HG03558 (cell line): Measurements from ENCODE around the gene GON7.
"Not testable (repeated sequence)": the region's sequence is repeated elsewhere in the genome, so short reads cannot be mapped to it uniquely, and the experiment has no call there.

Experiments used
- ATAC-seq: cut with Tn5 transposase; IDR thresholded peaks from one replicate; pipeline ENCODE4 v1.9.1; 2021; ENCODE audit warnings: moderate number of reproducible peaks; ENCODE audit not compliant: unreplicated experiment; ENCODE audit errors: extremely low read depth

The GON7 gene, protein sequence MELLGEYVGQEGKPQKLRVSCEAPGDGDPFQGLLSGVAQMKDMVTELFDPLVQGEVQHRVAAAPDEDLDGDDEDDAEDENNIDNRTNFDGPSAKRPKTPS

DNA sequence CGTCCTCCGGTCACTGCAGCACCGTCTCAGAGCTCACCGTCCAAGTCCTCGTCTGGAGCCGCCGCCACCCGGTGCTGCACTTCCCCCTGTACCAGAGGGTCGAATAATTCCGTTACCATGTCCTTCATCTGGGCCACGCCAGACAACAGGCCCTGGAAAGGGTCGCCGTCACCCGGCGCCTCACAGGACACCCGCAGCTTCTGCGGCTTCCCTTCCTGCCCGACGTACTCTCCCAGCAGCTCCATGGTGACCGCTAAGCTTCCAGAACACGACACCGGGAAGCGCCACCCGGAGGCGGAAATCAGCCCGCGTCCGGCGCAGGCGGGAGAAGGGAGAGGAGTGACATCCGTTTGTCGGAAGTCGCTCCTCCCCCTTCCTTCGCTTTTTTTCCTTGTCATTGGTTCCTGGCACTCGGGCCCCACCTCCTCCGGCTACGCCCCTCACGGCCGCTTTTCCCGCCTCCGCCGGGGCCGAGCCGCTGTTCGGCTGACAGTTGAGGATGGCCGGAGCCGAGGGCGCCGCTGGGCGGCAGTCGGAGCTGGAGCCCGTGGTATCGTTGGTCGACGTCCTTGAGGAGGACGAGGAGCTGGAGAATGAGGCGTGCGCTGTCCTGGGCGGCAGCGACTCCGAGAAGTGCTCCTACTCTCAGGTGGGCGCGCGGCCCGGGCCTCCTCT lies at the start of gene GON7, which contains the start of gene UBR7:
Gene GON7, minus strand, starts transcription at position 273 of the 675 bp plus-strand sequence. Its CDS starts 28 bp downstream, at position 245.
Gene UBR7, plus strand, starts transcription at position 464 of the 675 bp plus-strand sequence. Its CDS starts 36 bp downstream, at position 500.
- ATAC-seq, result peak; percentile 81

GRCh38 chr14:93249128-93249831 lies 42.4 kb upstream of the GON7 start:
- ATAC-seq, result no peak

GRCh38 chr14:93246534-93246933 lies 39.7 kb upstream of the GON7 start:
- no peak for ATAC-seq

- ATAC-seq, result no peak
These were observed 39.0 kb upstream of the GON7 start for GRCh38 chr14:93245764-93246420.

DNA sequence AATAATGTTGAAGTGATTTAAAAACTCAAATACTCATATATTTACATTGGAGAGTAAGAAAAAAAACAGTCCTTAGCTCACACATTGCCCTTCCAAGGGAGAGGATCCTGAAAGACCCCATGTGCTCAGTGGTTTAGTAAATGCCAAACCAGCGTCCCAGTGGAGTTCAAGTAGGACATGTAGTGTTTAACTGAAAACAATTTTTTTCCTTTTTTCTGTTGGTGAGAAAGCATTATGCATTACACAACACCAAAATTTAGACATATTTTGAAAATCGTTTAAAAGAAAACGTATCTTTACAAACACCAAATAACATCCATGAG lies 33.8 kb upstream of the GON7 start:
- no peak for ATAC-seq

- ATAC-seq, result no peak
These were observed 33.2 kb upstream of the GON7 start for GRCh38 chr14:93239869-93240677.

GRCh38 chr14:93234798-93235197 lies 27.9 kb upstream of the GON7 start:
- no peak for ATAC-seq

DNA sequence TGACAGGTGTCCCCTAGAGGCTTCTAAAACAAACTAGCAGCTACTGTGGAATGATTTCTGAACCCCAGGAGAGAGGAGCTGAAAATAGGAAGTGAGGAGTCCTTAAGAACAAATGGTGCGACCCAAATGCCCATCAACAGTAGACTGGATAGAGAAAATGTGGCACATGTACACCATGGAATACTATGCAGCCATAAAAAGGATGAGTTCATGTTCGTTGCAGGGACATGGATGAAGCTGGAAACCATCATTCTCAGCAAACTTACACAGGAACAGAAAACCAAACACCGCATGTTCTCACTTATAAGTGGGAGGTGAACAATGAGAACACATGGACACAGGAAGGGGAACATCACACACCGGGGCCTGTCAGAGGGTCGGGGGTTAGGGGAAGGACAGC lies 26.2 kb upstream of the GON7 start:
- not testable (repeated sequence) for ATAC-seq

- no peak for ATAC-seq
These were observed 25.3 kb upstream of the GON7 start for GRCh38 chr14:93232159-93232558.

- no peak for ATAC-seq
These were observed 24.5 kb upstream of the GON7 start for GRCh38 chr14:93231129-93231979.

DNA sequence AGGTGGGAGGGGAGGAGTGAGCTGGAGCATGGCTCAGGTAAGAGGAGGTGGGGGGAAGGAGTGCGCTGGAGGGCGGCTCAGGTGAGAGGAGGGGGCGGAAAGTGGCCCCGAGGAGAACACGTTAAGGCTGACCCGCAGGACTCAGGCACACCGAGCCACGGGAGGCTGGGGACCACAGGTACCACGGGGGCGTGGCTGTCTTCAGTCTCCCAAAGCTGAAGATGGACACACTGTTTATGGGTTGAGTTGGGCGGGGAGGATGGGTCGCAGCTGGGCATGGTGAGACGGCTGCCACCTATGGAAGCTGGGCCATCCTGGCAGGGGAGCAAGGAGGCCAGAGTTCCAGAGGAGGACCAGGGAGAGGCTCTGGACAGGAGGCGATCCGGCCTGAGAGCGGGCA lies 23.7 kb upstream of the GON7 start:
- no peak for ATAC-seq

- no peak for ATAC-seq
These were observed 21.7 kb upstream of the GON7 start for GRCh38 chr14:93228550-93228949.

- ATAC-seq, result no peak
These were observed 16.7 kb upstream of the GON7 start for GRCh38 chr14:93223565-93223964.

DNA sequence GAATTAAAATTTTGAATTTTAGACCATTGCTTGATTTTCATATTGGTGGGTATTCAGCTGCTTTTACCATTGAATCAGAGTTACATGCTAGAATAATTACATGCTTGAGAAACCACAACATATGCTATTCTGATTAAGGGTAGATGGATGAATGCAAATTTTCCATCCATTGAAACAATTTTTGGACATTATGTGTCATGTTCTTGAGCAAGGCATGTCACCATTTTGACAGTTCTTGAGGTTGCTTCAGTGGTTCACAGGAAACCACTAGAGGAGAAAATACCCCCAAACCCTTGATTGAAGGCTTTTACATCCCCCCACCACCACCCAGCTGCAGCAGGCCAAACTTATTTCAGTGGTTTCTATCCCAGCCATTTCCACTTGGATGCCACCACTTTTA lies 13.6 kb upstream of the GON7 start:
- no peak for ATAC-seq

- ATAC-seq, result no peak
These were observed 12.3 kb upstream of the GON7 start for GRCh38 chr14:93219103-93219726.

- no peak for ATAC-seq
These were observed 7.7 kb upstream of the GON7 start for GRCh38 chr14:93214598-93214997.

- ATAC-seq, result peak; percentile 74
These were observed 5.6 kb upstream of the GON7 start for GRCh38 chr14:93212432-93212831.

- peak; percentile 8 for ATAC-seq
These were observed 823 bp upstream of the GON7 start for GRCh38 chr14:93207468-93208308.
